Body of pancreas (tissue), 4 donors: ENCODE data around the gene PEPD. TPM values are rescaled to one million over a fixed set of nuclear protein-coding genes. Genes with fewer than 3 reads are reported as not detected.

Source experiments
- ATAC-seq: fragments of 150-250 bp; one replicate; pipeline ENCODE4 v1.9.1; 2016
- DNase-seq, 4 donors: peaks; one replicate each; pipeline ENCODE4 v3.0.0-alpha.2; 2019
- H3K27ac ChIP-seq, 4 donors: fragments of 200-600 bp; sonication (generic); 1 replicate in 3 of 4; 2 replicates in 1 of 4; pipeline versions ENCODE4 v1.5.1 to v1.6.1; 2016 to 2019; ENCODE audit warnings: mild to moderate bottlenecking in 1 of 4, mixed read lengths in 1 of 4, moderate library complexity in 1 of 4
- H3K27me3 ChIP-seq, 2 donors: fragments of 200-600 bp; sonication (generic); one replicate each; pipeline ENCODE4 v1.6.0; 2016; ENCODE audit warnings: mild to moderate bottlenecking in 1 of 2
- H3K36me3 ChIP-seq, 2 donors: fragments of 200-600 bp; sonication (generic); replicated peaks in 1 of 2; 2 replicates each; pipeline ENCODE4 v1.5.1; 2016; ENCODE audit warnings: low read depth in 2 of 2; ENCODE audit not compliant: insufficient read depth in 1 of 2
- H3K4me1 ChIP-seq: fragments of 200-600 bp; sonication (generic); one replicate; pipeline ENCODE4 v1.6.0; 2016
- H3K4me3 ChIP-seq, 2 donors: fragments of 200-600 bp; sonication (generic); 1 replicate in 1 of 2; 2 replicates in 1 of 2; pipeline ENCODE4 v1.5.1; 2016 to 2019
- H3K9me3 ChIP-seq, 3 donors: fragments of 200-600 bp; sonication (generic); 1 replicate in 2 of 3; 2 replicates in 1 of 3; pipeline ENCODE4 v1.5.1; 2016
- POLR2A ChIP-seq, 3 donors: fragments of 450-650 bp; IDR thresholded peaks; one replicate each; pipeline ENCODE4 v1.6.1; 2016; ENCODE audit warnings: antibody characterized with exemption in 3 of 3, mild to moderate bottlenecking in 2 of 3
- WGBS, 2 donors: methylation state at CpG; one replicate each; pipeline ENCODE4 v1.1.5; 2017; 5-methylcytosine and 5-hydroxymethylcytosine counted together
- intact Hi-C: fragments of 100-400 bp; cut with DNase I; formaldehyde crosslinking; loops from one replicate; pipeline ENCODE4 v1.15.1; 2023
- total RNA-seq, 2 donors: library from RNA; depleted of rRNA; stranded (reverse); fragments of >200 nt; gene quantifications; one replicate each; pipeline ENCODE4 v1.1.0, GENCODE V29; 2016
- TF ChIP-seq, protein P1 (sequence below), 7 experiments: fragments of 450-650 bp in 4 of 7; fragments of 200-600 bp in 3 of 7; sonication (generic) in 3 of 7; IDR thresholded peaks; one replicate each; pipeline ENCODE4 v1.5.1; 2016 to 2019; ENCODE audit warnings: antibody characterized with exemption in 7 of 7

PEPD gene
- total RNA-seq, 2 donors from 2014 or later: 33.2 to 54.7 TPM

DNA sequence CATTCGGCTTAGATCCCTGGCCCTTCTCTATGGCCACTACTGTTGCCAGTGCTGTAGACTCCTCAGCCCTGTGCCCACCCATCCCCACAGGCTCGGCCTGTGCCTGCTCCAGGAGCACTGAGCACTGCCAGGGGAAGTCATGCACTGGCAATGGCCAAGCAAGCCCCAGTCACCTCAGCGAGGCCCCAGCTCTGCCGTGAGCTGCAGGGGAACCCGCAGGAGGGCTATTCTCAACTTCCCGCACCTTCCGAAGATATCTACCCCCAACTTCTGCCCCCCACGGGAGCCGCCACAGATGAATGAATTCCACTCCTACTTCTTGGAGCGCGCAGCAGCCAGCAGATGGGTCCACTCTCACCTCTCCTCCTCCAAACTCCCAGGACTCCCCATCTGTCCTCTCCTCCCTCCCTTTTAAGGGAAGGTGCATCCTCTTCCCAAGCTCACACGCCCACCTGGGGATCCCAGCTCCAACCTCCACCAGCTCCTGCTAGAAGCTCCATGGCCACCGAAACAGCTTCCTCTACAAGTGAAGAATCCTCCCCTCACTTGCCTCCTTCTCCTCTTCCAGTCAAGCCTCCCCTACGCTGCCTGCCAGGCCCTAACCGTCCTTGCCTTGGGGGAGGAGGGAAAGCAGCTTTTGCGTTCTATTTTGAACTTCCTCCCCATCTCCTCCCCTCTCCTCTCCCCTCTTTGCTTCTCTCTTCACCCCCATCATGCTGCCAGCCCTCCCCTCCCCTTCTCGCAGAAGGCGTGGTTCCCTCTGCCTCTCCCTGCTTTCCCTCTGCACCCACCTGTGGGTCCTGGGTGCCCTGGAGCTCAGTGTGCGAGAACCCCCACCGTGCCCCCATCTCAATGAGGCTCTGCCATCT lies 52.2 kb downstream of the PEPD start:
- ATAC-seq (no peak), DNase-seq (no peak)
- intact Hi-C loops: no loop called here
- WGBS, 2 donors: 89 to 91% methylated on average over 18 to 19 of the region's 20 CpGs
- Histone ChIP-seq H3K27me3 (no peaks in the 10 kb centered on the region), H3K4me3 (no peak overlapping the region), H3K9me3 (no peaks in the 10 kb centered on the region), H3K36me3 (no peaks in the 10 kb centered on the region), H3K27ac (no peak overlapping the region), H3K4me1 (no peaks in the 10 kb centered on the region)
- TF ChIP-seq POLR2A (IDR thresholded peaks at IDR 0.05): no peak
- TF ChIP-seq, protein P1, sequence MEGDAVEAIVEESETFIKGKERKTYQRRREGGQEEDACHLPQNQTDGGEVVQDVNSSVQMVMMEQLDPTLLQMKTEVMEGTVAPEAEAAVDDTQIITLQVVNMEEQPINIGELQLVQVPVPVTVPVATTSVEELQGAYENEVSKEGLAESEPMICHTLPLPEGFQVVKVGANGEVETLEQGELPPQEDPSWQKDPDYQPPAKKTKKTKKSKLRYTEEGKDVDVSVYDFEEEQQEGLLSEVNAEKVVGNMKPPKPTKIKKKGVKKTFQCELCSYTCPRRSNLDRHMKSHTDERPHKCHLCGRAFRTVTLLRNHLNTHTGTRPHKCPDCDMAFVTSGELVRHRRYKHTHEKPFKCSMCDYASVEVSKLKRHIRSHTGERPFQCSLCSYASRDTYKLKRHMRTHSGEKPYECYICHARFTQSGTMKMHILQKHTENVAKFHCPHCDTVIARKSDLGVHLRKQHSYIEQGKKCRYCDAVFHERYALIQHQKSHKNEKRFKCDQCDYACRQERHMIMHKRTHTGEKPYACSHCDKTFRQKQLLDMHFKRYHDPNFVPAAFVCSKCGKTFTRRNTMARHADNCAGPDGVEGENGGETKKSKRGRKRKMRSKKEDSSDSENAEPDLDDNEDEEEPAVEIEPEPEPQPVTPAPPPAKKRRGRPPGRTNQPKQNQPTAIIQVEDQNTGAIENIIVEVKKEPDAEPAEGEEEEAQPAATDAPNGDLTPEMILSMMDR (IDR thresholded peaks at IDR 0.05): no peak

DNA sequence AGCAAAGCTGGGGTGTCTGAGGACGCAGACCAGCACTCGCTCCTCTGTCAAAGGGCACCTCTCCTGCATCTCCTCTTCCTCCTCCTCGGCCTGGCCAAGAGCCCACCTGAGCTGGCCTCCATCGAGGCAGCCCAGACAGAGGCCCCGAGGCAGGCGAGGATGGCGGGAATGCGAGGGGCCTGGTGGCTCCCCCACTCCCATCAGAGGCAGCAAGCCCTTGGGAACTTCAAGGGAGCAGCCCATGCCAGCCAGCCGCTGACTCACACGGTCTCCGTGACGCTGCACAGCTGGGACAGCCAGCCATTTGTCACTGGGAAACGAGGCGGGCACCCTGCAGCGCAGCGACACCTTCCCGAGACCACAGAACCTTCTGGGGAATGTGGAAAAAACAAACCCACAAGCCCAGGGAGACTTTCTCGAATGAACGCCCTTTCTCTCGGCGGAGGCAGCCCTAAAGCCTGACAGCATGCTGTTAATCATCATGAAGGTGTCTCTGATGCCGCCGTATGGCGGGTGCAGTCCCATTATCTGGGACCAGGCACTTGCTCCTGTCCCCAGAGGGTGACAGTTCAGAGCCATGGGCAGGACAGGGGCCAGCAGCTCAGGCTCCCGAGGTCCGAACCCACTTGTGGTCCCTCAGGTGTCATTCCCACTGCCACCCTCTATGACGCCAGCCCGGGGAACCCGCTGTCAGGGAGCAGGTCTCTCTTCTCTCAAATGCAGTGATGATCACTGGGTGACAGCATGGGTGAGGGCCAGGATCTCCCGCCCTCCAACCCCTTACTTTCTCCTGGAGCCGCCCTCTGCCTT lies 53.0 kb downstream of the PEPD start:
- DNase-seq (no peak), ATAC-seq (no peak)
- Histone ChIP-seq H3K9me3 (no peaks in the 10 kb centered on the region), H3K27me3 (no peaks in the 10 kb centered on the region), H3K27ac (no peak overlapping the region), H3K36me3 (no peaks in the 10 kb centered on the region), H3K4me3 (no peak overlapping the region), H3K4me1 (no peaks in the 10 kb centered on the region)
- 84 to 90% methylated on average over 19 to 31 of the region's 31 CpGs for WGBS, 2 donors
- intact Hi-C loops: no loop called here
- TF ChIP-seq, protein P1 (IDR thresholded peaks at IDR 0.05): no peak
- TF ChIP-seq POLR2A (IDR thresholded peaks at IDR 0.05): no peak

DNA sequence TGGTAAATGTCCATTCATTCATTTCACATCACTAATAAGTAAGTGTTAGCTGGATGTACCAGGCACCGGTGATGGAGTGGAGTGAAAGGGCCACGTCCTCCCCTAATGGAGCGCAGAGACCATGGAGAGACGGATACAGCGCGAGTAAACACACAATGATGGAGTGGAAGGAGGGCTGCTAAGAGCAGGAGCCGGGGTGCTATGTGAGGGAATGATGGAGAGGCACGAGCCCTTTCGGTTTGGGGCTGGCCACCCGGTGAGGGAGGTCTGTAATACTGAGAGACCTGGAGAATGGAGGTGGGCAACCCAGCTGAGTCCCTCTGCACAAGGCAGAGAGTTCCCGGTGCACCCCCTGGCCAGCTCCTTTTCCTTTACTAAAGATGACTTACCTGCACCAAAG lies 53.7 kb downstream of the PEPD start:
- no peak for ATAC-seq
- Histone ChIP-seq H3K4me1 (no peaks in the 10 kb centered on the region), H3K27ac (no peak overlapping the region), H3K36me3 (no peaks in the 10 kb centered on the region), H3K4me3 (no peak overlapping the region), H3K9me3 (no peaks in the 10 kb centered on the region), H3K27me3 (no peaks in the 10 kb centered on the region)
- 90 to 95% methylated on average over 11 of the region's 11 CpGs for WGBS, 2 donors
- no peak for DNase-seq
- intact Hi-C loops: no loop called here
- no peak for TF ChIP-seq POLR2A (IDR thresholded peaks at IDR 0.05)
- TF ChIP-seq, protein P1 (IDR thresholded peaks at IDR 0.05): no peak

DNA sequence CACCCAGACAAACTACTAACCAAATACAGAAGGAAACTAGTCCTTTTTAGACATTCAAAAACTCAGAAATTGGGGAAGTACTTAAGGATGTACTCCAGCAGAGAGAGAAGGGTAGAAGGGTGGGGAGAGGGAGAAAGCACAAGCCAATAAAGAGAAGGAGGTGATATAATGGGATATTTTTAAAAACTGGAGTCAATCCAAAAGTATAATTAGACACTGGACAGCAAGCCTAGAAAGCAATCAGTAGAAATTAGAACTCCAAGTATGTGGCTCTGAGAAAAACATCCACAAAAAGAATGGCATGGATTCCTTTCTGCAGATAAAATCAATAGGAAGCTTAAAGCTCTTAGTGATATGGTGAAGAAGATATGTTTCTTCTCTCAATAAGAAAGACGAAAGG lies 55.8 kb downstream of the PEPD start:
- Histone ChIP-seq H3K27ac (no peak overlapping the region), H3K27me3 (no peaks in the 10 kb centered on the region), H3K36me3 (no peaks in the 10 kb centered on the region), H3K4me3 (no peak overlapping the region), H3K9me3 (no peaks in the 10 kb centered on the region), H3K4me1 (no peaks in the 10 kb centered on the region)
- intact Hi-C loops: no loop called here
- TF ChIP-seq, protein P1 (IDR thresholded peaks at IDR 0.05): no peak
- no peak for TF ChIP-seq POLR2A (IDR thresholded peaks at IDR 0.05)
- ATAC-seq (no peak), DNase-seq (no peak)
- 87 to 89% methylated on average over 1 of the region's 1 CpG for WGBS, 2 donors
